GM19023 (cell line): ENCODE data around the gene ANXA2.
A peak's percentile ranks its signal among the peaks of the same experiment; 100 is the strongest.
"Not testable (repeated sequence)": the region's sequence is repeated elsewhere in the genome, so short reads cannot be mapped to it uniquely, and the experiment has no call there.

Source experiments
- ATAC-seq: cut with Tn5 transposase; IDR thresholded peaks from one replicate; pipeline ENCODE4 v1.9.1; 2021; ENCODE audit warnings: mild to moderate bottlenecking, moderate library complexity; ENCODE audit not compliant: unreplicated experiment

ANXA2 gene

DNA sequence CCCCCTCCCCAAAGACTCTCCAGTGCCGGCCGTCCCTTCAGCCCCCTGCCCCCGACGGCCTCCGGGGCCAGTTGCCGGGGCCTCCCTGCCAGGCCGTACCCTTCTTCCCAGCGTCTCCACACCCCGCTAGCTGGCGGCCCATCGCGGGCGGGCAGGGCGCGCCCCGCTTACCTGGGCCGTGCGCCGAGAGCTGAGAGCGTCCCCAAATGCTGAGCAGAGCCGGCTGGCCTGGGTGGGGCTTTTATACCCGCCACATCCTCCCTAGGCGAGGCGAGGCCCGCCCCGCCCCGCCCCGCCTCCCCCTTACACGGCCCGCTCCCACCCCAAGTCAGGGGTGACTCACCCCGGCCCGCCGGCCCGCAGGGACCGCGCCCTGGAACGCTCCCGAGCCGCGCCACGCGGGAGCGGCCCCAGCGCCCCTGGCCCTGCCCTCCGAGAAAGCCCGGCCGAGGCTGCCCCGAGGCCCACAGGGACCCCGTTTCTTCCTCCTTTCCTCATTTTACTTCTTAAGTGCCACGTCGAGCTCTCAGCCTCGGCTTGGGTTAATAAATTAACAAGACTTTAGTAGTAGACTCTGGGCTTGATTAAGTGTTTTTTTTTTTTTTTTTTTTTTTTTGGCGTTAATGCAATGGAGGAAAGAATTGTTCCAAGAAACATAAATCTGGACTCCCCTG lies at the start of gene ANXA2:
TSS of gene ANXA2 (minus strand) at position 215 of the 674 bp plus-strand sequence. CDS start 11,911 bp downstream, outside the sequence.
- ATAC-seq, result peak; percentile 59

DNA sequence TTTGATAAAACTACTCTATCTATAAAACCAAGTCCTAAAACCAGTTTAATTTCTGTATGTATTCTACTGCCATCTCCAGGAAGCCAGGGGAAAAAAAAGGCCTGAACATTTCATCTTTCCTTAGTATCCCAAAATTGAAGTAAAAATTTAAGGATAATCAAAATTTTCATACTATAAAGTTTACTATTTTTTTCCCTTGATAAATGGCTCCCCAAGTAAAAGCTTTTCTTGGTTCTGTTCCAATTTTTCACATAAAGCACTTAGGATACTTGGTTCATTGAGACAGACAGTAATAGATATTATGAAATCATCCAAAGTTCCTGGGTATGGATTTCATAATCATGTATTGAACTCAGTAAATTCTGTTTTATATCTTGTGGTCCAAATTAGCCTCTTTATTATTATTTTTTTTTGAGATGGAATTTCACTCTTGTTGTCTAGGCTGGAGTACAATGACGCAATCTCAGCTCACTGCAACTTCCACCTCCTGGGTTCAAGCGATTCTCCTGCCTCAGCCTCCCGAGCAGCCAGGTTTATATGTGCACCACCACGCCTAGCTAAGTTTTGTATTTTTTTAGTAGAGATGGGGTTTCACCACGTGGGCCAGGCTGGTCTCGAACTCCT lies 46.6 kb upstream of the ANXA2 start:
- ATAC-seq, result no peak

DNA sequence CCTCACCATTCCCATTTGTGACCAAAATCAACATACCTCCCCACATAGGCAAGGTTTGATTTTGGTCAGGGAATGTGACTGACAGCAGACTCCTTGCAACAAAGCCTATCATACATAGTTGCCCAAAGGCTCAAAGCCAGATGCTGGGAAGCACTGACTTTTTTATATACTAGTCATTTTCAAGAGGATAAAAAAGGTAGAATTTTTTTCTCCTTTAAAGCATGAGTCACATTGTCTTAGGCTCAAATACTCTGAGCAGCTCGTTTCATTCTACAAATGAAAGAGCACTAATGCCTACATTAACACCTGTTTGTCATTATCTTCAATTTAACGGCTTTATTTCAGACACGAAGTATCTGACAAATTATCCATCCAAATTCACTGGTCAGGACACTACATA lies 45.0 kb upstream of the ANXA2 start:
- no peak for ATAC-seq

DNA sequence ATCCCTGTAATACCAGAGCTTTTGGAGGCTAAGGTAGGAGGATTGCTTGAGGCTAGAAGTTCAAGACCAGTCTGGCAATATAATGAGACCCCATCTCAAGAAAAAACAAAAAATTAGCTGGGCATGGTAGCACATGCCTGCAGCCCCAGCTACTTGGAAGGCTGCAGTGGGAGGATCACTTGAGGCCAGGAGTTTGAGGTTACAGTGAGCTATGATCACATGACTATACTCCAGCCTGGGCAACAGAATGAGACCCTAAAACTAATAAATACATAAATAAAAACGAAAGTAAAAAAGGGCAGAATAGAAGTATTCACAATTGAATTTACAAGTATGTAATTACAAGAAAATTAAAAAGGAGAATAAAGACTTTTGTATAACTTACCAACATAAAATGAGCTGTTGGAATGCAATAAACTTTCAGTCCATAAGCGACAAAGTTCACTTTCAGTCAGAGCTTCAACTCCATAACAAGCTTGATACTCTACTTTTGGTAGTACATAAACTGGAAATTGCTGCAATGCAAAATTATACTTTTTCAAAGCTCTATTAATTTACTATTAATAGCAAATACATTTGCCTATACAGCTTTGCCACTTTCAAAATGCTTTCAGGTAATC lies 44.4 kb upstream of the ANXA2 start:
- ATAC-seq, result no peak

DNA sequence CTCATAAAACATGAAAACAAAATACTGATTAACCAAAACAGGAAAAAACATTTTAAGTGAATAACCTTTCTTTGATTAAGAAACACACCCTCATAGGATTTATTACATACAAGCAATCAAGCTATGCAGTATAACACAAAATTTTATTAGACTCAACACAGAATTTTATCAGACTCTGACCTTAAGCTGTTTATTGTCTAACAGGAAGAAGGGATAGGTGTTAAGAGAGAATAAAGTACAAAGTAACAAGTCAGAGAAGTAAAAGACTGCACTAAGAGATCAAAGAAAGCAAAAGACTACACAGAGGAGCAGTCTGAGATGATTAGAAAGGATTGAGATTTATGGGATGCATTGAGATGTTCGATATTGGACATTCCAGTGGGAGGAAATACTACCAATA lies 43.5 kb upstream of the ANXA2 start:
- no peak for ATAC-seq

DNA sequence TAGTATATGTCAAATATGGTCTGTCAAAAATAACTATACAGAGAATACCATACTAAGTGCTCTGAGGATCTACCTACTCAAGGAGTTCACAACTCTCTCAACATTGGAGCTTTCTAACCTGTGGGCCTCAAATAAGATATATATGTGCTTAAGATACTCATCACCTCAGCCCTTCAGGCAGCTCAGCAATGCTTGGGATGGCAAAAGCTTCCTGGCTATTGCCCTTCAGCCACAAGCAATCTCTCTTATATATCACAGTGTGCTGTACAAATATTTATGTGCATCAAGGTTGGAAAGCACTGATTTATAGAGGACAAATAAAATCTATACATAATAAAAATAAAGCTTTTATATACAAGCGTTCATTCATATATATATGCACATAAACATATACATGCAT lies 40.9 kb upstream of the ANXA2 start:
- no peak for ATAC-seq

DNA sequence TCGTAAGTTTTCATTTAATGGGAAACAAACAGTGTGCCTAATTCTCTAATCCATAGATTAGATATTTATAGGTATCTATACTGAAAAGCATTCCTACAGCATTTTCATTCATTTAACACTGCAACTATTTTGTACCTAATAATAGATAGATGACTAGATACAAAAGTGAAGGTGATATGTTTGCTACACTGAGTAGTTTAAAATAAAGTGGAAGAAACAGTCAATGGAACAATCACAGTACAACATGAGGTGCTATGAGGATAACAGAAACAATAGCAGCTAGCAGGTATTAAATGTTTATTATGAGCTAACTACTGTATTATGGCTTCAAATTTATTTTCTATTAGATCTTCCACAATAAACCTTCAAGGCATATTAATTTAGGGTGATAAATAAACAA lies 31.1 kb upstream of the ANXA2 start:
- no peak for ATAC-seq

DNA sequence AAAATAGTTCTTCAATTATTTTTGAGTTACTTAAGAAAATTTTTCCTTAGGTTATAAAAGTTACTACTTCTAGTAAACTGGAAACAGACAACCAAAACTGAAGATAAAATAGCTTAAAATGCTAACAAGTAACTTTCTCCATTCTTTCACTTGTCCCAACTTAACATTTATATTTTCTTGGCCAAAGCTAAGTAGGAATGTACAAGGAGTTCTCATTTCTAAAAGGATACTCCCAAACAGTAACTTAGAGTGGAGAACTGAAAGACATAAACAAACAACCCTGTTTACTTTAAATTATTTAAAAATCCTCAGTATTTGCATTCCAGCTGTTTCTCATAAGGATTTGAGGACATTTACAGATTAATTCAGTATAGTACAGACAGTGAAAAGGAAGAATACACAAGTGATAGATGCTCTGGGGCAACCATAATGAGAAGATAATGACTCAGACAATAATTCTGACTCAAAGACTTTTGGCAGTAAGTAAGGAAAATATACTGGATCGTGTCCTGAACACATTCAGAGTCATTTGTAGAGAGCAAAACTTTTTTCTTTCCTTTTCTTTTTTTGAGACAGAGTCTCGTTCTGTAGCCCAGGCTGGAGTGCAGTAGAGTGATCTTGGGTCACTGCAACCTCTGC lies 29.2 kb upstream of the ANXA2 start:
- ATAC-seq, result no peak

DNA sequence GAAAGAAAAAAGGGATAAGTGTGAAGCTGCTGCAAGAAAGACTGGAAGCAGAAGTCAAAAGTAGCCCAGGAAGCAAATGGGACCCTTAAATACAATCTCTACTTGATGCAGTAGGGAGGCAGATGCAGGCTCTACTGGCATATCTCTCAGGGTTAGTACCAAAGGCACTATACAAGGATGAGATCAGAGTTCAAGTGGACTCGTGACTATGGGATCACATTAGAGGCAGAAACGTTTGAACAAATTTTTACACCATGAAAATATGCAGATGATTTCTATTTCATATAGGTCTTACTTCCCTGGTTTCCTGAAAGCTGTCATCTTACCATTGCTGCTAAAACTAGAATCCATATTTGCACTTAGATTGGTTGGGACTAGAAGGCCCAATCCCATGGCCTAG lies 27.7 kb upstream of the ANXA2 start:
- no peak for ATAC-seq

DNA sequence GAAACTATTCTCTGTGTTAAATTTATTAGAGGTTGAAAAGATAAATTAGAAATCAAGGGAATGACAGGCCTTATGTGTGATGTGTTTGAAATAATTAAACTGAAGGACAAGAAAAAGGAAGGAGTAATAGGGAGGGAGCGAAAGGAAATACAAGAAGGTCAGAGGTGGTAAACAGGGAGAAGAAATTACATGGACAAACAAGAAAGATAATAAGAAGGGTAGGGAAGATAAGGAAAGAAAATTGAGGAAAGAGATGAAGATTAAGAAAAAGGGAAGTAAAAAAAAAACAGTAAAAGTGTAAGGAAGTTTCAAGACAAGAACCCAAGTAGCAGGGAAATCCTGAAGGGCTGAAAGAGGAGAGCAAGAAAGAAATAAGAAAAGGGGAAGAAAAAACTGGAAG lies 26.2 kb upstream of the ANXA2 start:
- ATAC-seq, result no peak

DNA sequence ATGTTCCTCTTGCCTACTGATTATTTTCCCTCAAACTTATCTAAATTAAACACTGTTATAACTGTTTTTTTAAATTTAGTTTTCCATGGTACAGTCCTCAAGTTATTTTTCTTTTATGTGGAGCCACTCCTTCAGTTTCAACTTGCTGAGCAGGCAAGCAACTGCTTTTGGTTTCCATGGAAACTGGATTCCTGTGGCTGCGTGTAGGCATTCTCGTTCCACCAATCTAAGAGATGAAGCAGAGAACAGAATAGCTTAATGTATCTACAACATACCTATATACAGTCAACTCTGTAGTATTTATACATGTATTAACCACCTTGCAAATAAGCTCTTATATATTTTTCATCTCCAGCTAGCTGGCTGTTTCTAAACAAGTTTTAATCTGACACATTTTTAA lies 25.8 kb upstream of the ANXA2 start:
- ATAC-seq, result no peak

DNA sequence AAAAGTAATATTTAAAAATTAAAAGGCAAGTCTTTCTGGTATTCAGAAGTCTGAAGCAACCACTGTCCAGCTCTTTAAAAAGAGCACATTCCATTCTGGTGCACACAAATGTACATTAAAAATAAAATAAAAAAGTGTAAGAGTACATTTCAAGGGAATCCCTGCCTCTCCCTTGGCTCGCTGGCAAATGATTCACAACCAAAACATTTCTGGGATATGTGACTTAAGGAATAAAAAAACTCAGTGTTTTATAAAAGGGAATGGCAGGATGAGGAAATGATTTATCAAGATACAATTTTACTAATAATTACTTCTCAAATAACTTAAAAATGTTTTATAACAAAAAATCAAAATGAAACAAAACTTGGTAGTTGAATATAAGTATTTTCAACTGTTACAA lies 23.8 kb upstream of the ANXA2 start:
- ATAC-seq, result no peak

DNA sequence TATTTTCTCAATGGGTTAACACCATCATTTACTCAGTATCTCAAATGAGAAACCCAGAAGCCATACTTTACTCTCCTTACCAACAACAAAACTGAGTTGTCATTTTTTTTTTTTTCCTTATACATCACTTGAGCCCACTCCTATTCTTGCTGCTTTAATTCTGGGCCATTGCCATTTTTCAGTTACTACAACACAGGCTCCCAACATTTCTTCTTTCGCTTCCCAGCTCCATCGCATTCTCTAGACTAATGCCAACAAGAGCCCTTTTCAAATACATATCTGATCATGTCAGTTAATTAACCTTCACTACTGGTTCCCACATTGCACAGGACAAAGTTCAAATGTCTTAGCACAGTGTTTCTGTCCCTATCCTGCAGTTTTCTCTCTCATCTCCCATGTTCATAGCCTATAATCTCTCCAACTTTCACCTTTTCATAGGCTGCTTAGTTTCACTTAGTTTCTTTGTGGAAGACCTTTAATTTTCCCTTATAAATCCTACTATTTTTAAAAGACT lies 22.5 kb upstream of the ANXA2 start:
- ATAC-seq, result no peak

DNA sequence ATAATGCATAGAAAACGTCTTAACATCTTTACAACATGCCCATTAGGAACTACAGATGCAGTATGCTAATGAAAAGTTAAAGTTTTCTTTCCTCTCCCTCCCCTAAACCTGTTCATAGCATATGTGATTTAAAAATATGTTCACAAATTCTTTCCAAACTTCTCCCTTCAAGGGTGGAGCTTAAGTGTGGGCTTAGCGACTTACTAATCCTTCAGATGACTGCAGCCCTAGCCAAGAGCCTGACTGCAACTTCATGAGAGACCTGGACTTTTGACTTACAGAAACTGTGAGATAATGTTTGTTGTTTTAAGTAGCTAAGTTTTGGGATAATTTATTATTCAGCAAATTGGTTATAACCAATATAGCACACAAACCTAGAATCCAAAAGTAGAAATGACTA lies 22.0 kb upstream of the ANXA2 start:
- ATAC-seq, result no peak

DNA sequence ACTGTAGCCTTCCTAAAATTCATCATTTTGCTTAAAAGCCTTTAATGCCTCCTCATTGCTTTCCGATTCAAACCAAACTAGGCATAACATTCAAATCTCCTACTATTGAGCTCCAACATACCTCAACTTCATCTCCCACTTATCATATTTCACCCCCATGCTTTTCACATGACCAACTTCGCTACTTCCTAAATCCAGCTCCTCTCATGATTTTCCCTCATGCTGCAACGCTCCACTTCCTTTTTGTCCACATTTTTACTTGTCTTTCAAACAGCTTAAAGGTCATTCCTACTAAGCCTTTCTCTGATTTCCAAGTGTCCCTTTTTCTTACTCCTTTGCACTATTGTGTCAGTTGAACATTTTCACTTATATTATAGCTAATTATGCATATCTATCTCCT lies 20.3 kb upstream of the ANXA2 start:
- no peak for ATAC-seq

DNA sequence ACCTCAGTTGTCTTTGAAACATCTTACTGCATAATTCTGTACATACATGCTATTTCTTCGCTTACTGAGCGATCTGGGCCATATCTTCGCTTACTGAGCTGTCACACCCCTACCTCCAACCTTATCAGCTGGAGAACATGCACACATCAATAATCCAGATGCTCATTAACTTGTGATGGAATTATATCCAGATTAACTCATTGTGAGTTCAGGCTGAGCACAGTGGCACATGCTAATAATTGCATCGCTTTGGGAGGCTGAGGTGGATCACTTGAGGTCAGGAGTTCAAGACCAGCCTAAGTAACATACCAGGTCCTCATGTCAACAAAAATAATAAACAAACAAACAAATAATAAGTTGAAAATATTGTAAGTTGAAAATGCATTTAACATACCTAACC lies 19.3 kb upstream of the ANXA2 start:
- ATAC-seq, result no peak

DNA sequence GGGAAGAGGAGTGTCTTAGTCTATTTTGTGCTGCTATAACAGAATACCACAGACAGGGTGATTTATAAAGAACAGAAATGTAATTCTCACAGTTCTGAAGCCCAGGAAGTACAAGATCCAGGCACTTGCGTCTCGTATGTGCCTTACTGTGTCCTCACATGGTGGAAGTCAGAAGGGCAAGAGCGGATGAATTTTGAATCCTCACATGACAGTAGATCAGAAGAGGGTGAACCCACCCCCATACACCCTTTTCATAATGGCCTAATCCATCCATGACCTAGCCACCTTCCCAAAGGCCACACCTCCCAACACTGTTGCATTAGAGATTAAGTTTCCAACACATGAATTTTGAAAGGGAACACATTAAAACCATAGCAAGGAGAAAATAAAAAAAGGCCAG lies 18.7 kb upstream of the ANXA2 start:
- no peak for ATAC-seq

DNA sequence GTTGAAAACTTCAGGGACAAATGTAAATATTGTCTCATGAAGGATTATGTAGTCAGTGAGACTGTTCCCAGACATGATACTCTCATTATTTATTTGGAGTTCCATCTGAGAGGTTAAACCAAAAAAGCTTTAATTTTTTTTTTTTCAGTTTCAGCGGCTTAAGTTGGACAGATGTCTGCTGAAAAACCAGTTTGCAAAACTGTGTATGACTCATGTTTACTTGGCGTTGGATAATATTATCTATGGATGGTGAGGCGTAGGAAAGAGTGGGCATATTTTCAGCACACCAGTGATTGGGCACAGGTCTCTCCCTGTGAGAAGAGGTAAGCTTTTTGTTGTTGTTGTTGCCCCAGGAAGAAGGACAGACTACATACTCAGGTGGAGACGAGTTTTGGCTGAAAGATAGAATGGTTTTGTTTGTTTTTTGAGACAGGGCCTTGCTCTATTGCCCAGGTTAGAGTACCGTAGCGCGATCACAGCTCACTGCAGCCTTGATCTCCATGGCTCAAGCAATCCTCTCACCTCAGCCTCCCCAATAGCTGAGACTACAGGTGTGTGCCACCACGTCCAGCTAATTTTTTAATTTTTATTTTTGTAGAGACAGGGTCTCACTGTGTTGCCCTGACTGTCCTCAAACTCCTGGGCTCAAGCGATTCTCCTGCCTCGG lies 16.4 kb upstream of the ANXA2 start:
- no peak for ATAC-seq

DNA sequence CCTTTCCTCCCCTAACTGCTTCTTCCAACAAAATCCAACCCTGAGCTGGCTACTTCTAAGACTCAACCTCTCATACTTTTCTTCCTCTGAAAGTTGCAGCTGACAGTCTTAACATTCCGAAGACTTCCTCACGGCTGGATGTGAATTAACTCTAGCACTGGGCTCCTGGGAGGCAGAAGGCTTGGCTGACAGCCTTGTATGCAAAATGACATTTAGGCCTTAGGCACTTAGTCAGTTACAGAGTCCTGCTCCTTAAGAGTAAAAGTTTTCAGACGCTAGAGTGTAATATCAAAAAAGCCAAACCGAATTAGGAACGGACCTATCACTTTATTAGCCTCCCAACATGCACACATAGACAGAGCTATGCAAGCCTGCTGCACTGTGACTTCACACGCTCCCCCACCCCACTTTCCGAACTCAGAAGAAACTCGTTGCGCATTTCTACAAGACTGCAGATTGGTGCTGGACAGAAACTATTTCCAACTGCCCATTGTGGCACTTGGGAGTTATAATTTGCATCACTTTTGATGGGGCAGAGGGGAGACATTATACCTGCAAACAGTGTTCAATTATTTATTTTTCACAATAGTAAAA lies 15.5 kb upstream of the ANXA2 start:
- no peak for ATAC-seq

DNA sequence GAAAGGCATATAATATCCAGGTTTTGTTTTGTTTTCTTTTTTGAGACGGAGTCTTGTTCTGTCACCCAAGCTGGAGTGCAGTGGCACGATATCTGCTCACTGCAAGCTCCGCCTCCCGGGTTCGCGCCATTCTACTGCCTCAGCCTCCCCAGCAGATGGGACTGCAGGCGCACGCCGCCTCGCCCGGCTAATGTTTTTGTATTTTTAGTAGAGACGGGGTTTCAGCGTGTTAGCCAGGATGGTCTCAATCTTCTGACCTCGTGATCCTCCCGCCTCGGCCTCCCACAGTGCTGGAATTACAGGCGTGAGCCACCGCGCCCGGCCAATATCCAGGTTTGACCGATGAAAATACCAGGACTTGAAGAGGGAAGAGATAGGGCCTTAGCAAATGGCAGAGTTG lies 15.0 kb upstream of the ANXA2 start:
- not testable (repeated sequence) for ATAC-seq
